ENCODE results near the gene NBEAL2.

DNA sequence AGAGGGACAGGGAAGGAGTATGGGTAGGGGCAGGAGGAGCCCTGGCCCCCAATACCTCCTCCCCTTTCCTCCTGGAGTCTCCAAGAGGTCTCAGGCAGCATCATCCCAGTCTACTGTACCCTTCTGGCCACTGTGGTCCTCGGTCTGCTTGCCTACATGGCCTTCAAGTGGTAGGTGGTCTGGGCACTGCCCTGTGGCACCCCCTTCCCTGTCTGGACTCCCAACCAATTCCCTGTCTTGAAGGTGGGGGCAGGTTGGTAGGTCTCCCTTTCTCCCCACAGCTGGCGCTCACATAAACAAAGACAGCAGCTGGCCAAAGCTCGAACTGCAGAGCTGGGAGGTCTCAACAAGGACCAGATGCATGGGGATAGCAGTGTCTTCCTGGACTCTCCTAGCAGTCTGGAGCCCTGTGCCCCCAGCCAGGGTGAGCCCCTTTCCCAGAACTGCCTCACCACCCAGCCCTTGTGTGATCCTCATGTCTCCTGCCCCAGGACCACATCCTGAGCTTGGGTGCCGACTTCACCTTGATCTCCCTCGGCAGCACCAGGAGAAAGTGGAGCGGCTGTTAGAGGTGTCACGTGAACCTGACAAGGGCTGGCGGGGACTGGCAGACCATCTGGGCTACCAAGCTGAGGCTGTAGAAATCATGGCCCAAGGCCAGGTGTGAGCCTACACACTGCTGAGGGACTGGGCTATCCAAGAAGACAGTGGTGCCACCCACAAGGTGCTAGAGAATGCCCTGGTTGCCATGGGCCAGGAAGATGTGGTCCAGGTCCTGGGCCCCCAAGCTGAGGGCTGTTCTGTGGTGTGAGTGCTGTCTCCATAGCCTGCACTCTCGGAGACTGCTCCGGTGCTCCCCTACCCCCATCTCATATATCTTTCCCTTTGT, 33.1 kb downstream of the NBEAL2 start:
- TF ChIP-seq, protein P1, sequence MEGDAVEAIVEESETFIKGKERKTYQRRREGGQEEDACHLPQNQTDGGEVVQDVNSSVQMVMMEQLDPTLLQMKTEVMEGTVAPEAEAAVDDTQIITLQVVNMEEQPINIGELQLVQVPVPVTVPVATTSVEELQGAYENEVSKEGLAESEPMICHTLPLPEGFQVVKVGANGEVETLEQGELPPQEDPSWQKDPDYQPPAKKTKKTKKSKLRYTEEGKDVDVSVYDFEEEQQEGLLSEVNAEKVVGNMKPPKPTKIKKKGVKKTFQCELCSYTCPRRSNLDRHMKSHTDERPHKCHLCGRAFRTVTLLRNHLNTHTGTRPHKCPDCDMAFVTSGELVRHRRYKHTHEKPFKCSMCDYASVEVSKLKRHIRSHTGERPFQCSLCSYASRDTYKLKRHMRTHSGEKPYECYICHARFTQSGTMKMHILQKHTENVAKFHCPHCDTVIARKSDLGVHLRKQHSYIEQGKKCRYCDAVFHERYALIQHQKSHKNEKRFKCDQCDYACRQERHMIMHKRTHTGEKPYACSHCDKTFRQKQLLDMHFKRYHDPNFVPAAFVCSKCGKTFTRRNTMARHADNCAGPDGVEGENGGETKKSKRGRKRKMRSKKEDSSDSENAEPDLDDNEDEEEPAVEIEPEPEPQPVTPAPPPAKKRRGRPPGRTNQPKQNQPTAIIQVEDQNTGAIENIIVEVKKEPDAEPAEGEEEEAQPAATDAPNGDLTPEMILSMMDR (conservative IDR thresholded peaks at IDR 0.05; ENCODE audit: low read depth, low read length) = no peak
- no peak for TF ChIP-seq EZH2 (IDR thresholded peaks at IDR 0.05; ENCODE audit: borderline replicate concordance, low read depth, low read length, poor library complexity, severe bottlenecking)

All from A673 (cell line).